ENCODE results near the gene MAST4.

The MAST4 gene

DNA sequence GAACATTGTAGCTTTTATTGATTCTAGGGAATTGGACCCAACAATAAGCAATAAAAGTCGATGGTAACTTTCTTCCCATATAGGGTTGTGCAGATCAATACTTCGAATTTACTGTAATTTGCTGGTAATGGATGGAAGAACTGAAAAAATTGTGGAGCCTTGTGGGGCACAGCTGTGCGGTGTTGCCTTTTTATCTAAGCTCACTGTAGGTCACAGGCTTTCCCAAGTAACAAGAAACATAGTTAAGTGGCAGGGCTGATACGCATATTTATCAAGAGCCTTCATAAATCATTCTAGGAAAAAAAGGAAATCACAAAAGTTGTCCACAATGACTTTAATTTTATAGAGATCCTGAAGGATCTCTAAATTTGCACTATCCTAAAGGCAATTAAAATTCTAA, 292.9 kb downstream of the MAST4 start:
- no peak overlapping the region for H3K27ac Mint-ChIP-seq
- H3K36me3 Mint-ChIP-seq (ENCODE audit: low read depth): no peaks in the 10 kb centered on the region
- TF ChIP-seq, protein P1, sequence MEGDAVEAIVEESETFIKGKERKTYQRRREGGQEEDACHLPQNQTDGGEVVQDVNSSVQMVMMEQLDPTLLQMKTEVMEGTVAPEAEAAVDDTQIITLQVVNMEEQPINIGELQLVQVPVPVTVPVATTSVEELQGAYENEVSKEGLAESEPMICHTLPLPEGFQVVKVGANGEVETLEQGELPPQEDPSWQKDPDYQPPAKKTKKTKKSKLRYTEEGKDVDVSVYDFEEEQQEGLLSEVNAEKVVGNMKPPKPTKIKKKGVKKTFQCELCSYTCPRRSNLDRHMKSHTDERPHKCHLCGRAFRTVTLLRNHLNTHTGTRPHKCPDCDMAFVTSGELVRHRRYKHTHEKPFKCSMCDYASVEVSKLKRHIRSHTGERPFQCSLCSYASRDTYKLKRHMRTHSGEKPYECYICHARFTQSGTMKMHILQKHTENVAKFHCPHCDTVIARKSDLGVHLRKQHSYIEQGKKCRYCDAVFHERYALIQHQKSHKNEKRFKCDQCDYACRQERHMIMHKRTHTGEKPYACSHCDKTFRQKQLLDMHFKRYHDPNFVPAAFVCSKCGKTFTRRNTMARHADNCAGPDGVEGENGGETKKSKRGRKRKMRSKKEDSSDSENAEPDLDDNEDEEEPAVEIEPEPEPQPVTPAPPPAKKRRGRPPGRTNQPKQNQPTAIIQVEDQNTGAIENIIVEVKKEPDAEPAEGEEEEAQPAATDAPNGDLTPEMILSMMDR (IDR thresholded peaks at IDR 0.05; ENCODE audit: unreplicated experiment in 3 of 3): no peak
- no peak overlapping the region for H3K4me3 Mint-ChIP-seq
- no peaks in the 10 kb centered on the region for H3K9me3 Mint-ChIP-seq
- H3K27me3 Mint-ChIP-seq (ENCODE audit: low read depth): no peaks in the 10 kb centered on the region
- H3K4me1 Mint-ChIP-seq: peaks cover 32% of the 10 kb centered on the region

DNA sequence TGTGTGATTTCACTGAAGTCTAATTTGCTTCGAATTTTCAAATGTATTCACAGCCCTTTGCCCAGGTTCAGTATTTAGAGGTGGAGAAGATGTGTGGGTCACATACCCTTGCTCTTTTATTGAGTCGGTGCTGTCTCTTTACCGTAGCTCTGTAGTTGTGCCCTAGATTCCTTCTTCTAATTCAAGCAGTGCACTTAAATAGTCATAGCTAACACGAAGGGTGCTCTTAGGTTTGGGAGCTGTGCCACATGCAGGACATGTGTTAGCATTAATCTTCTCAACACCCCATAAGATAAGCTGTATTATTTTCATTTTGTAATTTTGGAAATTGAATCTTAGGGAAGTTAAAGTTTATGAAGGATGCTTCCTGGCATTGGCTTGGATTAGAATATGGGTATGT, 293.3 kb downstream of the MAST4 start:
- Mint-ChIP-seq H3K4me3 (no peak overlapping the region), H3K27ac (no peak overlapping the region), H3K9me3 (no peaks in the 10 kb centered on the region), H3K4me1 (peaks cover 29% of the 10 kb centered on the region), H3K36me3 (ENCODE audit: low read depth) (no peaks in the 10 kb centered on the region), H3K27me3 (ENCODE audit: low read depth) (no peaks in the 10 kb centered on the region)
- TF ChIP-seq, protein P1 (IDR thresholded peaks at IDR 0.05; ENCODE audit: unreplicated experiment in 3 of 3): no peak

DNA sequence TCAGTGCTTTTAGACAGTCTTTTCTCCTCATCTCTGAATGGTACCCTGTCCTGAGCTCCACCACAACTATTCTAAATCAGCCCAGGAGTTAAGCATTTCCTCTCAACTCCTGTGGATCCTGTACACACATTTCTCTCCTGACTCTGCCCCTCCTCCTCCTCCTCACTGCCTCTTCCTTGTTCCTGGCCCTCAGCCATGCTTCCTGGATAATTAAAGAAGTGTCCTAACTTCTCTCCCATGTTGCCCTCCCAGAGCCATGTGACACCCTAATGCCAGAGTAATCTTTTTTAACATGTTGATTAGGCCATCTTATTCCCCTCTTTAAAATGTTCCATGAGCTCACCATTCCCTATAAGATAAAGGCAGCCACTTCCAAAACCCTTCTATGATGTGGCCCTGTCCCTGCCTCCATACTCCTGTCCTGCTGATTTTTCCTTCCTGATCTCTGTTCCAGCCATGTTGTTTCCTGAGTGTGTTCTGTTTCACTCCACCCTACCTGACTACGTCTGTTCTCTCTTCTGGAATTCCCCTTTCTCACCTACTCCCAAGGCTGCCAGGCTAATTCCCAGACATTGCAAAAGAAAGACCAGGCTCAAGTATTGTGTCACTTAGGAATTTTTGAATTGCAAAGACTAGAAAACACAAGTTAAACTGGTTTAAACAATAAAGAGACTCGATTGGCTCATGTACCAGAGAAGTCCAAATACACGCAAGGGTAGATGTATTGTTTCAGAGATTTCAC, 295.2 kb downstream of the MAST4 start:
- Mint-ChIP-seq H3K27ac (peak overlapping the region in 1 of 3 experiments; percentile 41), H3K36me3 (ENCODE audit: low read depth) (no peaks in the 10 kb centered on the region), H3K27me3 (ENCODE audit: low read depth) (no peaks in the 10 kb centered on the region), H3K4me1 (peaks cover 22% of the 10 kb centered on the region), H3K4me3 (no peak overlapping the region), H3K9me3 (no peaks in the 10 kb centered on the region)
- TF ChIP-seq, protein P1 (IDR thresholded peaks at IDR 0.05; ENCODE audit: unreplicated experiment in 3 of 3): no peak

DNA sequence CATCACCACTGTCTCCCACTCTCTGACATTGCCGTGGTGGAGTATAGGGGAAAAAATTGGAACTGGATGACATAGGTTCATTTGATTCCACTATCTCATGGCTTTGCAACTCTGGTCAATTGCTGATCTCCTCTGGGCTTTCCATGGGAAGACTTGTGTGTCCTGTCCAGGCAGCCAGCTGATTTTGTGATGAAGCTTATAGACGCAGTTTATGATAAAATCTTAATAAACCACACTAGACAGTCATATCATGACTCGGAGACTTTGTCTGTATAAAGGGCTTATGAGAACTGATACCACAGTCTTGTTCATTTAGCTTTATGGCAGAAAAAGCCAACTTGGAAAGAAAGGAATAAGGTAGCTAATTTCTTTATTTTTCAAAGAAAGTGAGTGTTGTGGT, 296.5 kb downstream of the MAST4 start:
- peaks cover 22% of the 10 kb centered on the region for H3K4me1 Mint-ChIP-seq

DNA sequence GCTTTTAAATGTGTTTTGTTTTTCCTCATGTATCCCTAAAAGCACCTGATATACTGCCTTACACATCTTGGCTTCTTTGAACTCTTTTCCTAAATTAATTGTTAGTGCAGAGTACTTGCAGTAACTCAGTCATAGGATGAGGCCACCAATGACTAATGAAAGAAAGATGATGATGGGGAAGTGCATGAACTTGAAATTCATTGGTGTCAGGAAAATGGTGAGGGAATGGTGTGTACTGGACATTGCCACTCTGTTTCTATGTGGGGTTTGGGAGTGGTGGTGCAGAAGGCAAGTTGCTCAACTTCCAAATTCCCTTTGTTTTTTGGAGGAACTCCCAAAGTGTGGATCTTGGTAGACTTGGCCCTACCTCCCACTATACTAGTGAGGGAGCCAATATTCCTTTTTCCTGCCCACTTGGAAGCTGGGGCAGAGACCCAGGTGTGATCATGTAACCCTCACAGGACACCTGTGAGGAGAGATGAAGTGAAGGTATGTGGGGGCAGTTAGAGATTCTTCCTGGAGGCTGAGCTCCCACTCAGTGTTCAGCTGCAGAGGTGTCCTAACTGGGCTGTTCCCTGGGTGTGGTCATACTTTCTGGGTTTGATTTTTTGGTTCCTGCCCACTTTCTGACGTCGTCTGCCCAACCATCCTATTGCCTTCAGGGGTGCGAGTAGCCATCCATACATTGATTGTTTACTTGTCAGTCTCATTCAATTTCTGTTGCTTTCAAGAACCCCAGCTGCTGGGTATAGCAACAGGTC, 298.5 kb downstream of the MAST4 start:
- no peaks in the 10 kb centered on the region for H3K36me3 Mint-ChIP-seq (ENCODE audit: low read depth)
- H3K9me3 Mint-ChIP-seq: no peaks in the 10 kb centered on the region
- no peak overlapping the region for H3K4me3 Mint-ChIP-seq
- TF ChIP-seq, protein P1 (IDR thresholded peaks at IDR 0.05; ENCODE audit: unreplicated experiment in 3 of 3): no peak
- H3K27me3 Mint-ChIP-seq (ENCODE audit: low read depth): no peaks in the 10 kb centered on the region
- peaks cover 17% of the 10 kb centered on the region for H3K4me1 Mint-ChIP-seq
- H3K27ac Mint-ChIP-seq: no peak overlapping the region

More for the DNA sequence above, 296.5 kb downstream of the MAST4 start:
- H3K9me3 Mint-ChIP-seq: no peaks in the 10 kb centered on the region
- no peaks in the 10 kb centered on the region for H3K27me3 Mint-ChIP-seq (ENCODE audit: low read depth)
- H3K27ac Mint-ChIP-seq: no peak overlapping the region
- no peaks in the 10 kb centered on the region for H3K36me3 Mint-ChIP-seq (ENCODE audit: low read depth)
- TF ChIP-seq, protein P1 (IDR thresholded peaks at IDR 0.05; ENCODE audit: unreplicated experiment in 3 of 3): no peak
- H3K4me3 Mint-ChIP-seq: no peak overlapping the region

All from nephron (organoid).